Panc1 (cell line): ENCODE data around the gene XIAP. TPM values are rescaled to one million over a fixed set of nuclear protein-coding genes. Genes with fewer than 3 reads are reported as not detected.

Experiments used
- ATAC-seq: fragments of 200-7000 bp; cut with Tn5 transposase; 2 replicates; pipeline ENCODE4 v1.9.1; 2020; ENCODE audit warnings: mild to moderate bottlenecking, moderate library complexity
- BruUV-seq: library from RNA; stranded (reverse); fragments of 400-500 nt; replicated peaks from 2 replicates; lab custom pipeline; 2021; lab: Mats Ljungman, UMichigan
- CTCF ChIA-PET: fragments of 300-600 bp; sonication (Branson Sonifier 250); formaldehyde crosslinking; loops from one replicate; lab custom pipeline; 2022; ENCODE audit warnings: antibody characterized with exemption; lab: Charles Lee
- POLR2A ChIA-PET: fragments of 300-600 bp; sonication (Branson Sonifier 250); formaldehyde crosslinking; loops from one replicate; lab custom pipeline; 2022; ENCODE audit warnings: antibody characterized with exemption; lab: Charles Lee
- DNase-seq: peaks from one replicate; pipeline ENCODE4 v3.0.0-alpha.2; 2010; ENCODE audit warnings: low read depth, low spot score
- H3K27ac ChIP-seq: 2 replicates; pipeline ENCODE4 v1.5.1; 2011; ENCODE audit warnings: mild to moderate bottlenecking, low read length, inconsistent platforms
- H3K27me3 ChIP-seq: fragments of 200-500 bp; sonication (Bioruptor generic); 2 replicates; pipeline ENCODE4 v1.6.0; 2014; ENCODE audit warnings: low read length, inconsistent platforms; ENCODE audit not compliant: control insufficient read depth, insufficient read depth
- H3K36me3 ChIP-seq: fragments of 200-500 bp; sonication (Bioruptor generic); 2 replicates; pipeline ENCODE4 v1.5.1; 2014; ENCODE audit warnings: inconsistent platforms, mild to moderate bottlenecking, low read length, moderate library complexity; ENCODE audit not compliant: control insufficient read depth, insufficient read depth
- H3K4me1 ChIP-seq: 2 replicates; pipeline ENCODE4 v1.5.1; 2011; ENCODE audit warnings: inconsistent platforms, mild to moderate bottlenecking, low read length, moderate library complexity; ENCODE audit not compliant: control insufficient read depth, insufficient read depth
- H3K4me3 ChIP-seq, 2 experiments: 2 replicates each; pipeline ENCODE4 v1.5.1; 2011 to 2012; ENCODE audit warnings: low read depth in 2 of 2, low read length in 2 of 2, mild to moderate bottlenecking in 2 of 2, inconsistent platforms in 1 of 2, moderate library complexity in 1 of 2
- H3K9me3 ChIP-seq: fragments of 200-500 bp; sonication (Bioruptor generic); 2 replicates; pipeline ENCODE4 v1.5.1; 2014; ENCODE audit warnings: low read depth, mild to moderate bottlenecking, inconsistent platforms, low read length, moderate library complexity; ENCODE audit not compliant: control insufficient read depth, insufficient read depth
- CTCF ChIP-seq: fragments of 450-650 bp; IDR thresholded peaks from 2 replicates; pipeline ENCODE4 v1.5.1; 2017; ENCODE audit warnings: mild to moderate bottlenecking
- POLR2AphosphoS5 ChIP-seq: IDR thresholded peaks from 2 replicates; pipeline ENCODE4 v1.6.1; 2012; ENCODE audit warnings: mild to moderate bottlenecking, low read depth, low read length, moderate library complexity
- REST ChIP-seq, 2 experiments: IDR thresholded peaks; 2 replicates each; pipeline ENCODE4 v1.6.1; 2011 to 2012; ENCODE audit warnings: low read depth in 2 of 2, control low read depth in 1 of 2, low read length in 1 of 2, mild to moderate bottlenecking in 1 of 2, moderate library complexity in 1 of 2; ENCODE audit not compliant: insufficient read depth in 1 of 2
- SIN3A ChIP-seq: IDR thresholded peaks from 2 replicates; pipeline ENCODE4 v1.6.1; 2012; ENCODE audit warnings: low read depth, mild to moderate bottlenecking, low read length, moderate library complexity, borderline replicate concordance; ENCODE audit not compliant: insufficient read depth
- TCF7L2 ChIP-seq: IDR thresholded peaks from 2 replicates; pipeline ENCODE4 v1.6.1; 2011; ENCODE audit warnings: mild to moderate bottlenecking, low read depth, low read length, inconsistent platforms
- in situ Hi-C: cut with HindIII; loops from 2 replicates; pipeline ENCODE4 v1.10.0; 2016; ENCODE audit warnings: low sequenced_read_pairs, low pct_unique_long_range_greater_than_20kb
- intact Hi-C: fragments of 100-400 bp; cut with micrococcal nuclease; formaldehyde crosslinking; loops from one replicate; pipeline ENCODE4 v1.10.0; 2022; ENCODE audit not compliant: unreplicated experiment
- total RNA-seq: library from RNA; stranded (reverse); gene quantifications from one replicate; pipeline ENCODE4 v1.2.1, GENCODE V29; 2021; ENCODE audit not compliant: unreplicated experiment

The XIAP gene
- total RNA-seq, 1 experiment from 2014 or later: 73.7 TPM

GRCh38 chrX:123851079-123851478 lies 8.8 kb upstream of the XIAP start:
- ChIA-PET POLR2A (no interaction called here), CTCF (no interaction called here)
- in situ Hi-C loops: no loop called here
- DNase-seq: no peak
- H3K27me3 ChIP-seq: no peaks in the 10 kb centered on the region
- no peak overlapping the region for H3K27ac ChIP-seq
- no peak overlapping the region for H3K4me3 ChIP-seq
- TF ChIP-seq REST (IDR thresholded peaks at IDR 0.05; ENCODE audit: insufficient read depth in 1 of 2, low read depth in 2 of 2, low read length in 1 of 2) (no peak), CTCF (no peak), SIN3A (no peak), POLR2AphosphoS5 (no peak), TCF7L2 (no peak)
- no peaks in the 10 kb centered on the region for H3K4me1 ChIP-seq
- no peak for ATAC-seq
- intact Hi-C loops: no loop called here
- BruUV-seq: no TSS peak
- no peaks in the 10 kb centered on the region for H3K36me3 ChIP-seq
- no peaks in the 10 kb centered on the region for H3K9me3 ChIP-seq

DNA sequence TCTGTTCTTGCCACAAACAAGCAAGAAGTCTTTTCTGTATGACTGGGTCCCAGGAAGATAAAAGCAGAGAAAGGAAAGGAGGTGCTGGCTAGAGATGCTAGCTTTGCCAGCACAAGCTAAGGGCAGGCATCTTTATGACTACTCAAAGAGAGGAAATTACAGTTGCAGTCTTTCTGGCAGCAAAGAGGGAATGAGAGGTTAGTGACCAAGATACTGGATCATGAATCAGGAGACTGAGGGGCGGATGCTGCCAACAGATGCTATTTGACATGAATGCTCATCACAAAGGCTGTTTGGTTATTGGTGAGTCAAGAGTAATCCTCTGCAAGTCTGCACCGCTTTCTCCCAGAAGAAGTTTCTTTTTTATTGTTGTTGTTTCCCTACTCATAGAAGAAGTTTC lies 5.5 kb upstream of the XIAP start:
- DNase-seq (no peak), ATAC-seq (no peak)
- ChIA-PET CTCF (no interaction called here), POLR2A (no interaction called here)
- H3K27ac ChIP-seq: no peak overlapping the region
- H3K36me3 ChIP-seq: no peaks in the 10 kb centered on the region
- intact Hi-C loops (no loop called here), in situ Hi-C loops (no loop called here)
- peaks cover 7% of the 10 kb centered on the region for H3K4me1 ChIP-seq
- TF ChIP-seq TCF7L2 (no peak), CTCF (no peak), REST (IDR thresholded peaks at IDR 0.05; ENCODE audit: insufficient read depth in 1 of 2, low read depth in 2 of 2, low read length in 1 of 2) (no peak), POLR2AphosphoS5 (no peak), SIN3A (no peak)
- no TSS peak for BruUV-seq
- H3K4me3 ChIP-seq: no peak overlapping the region
- no peaks in the 10 kb centered on the region for H3K9me3 ChIP-seq
- H3K27me3 ChIP-seq: no peaks in the 10 kb centered on the region
